ENCODE data around the gene PPFIBP1.

DNA sequence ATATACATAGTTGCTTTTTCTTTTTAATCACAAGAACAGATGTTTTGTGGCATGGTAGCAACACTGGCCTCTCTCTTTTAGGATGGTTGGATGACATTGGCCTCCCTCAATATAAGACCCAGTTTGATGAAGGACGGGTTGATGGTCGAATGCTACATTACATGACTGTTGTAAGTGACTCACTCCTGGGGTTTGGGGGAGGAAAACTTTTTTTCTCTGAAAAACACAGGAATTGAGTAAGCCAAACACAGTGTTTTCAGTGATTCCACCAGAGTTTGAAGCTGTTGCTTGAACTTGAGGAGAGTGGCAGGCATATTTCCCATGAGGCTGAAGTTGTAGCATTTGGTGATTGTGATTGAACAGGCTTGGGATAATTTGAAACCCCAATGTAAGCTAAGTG is 158.5 kb downstream of the PPFIBP1 start:
- no peak for TF ChIP-seq EZH2 (IDR thresholded peaks at IDR 0.05)
- TF ChIP-seq POLR2AphosphoS5 (IDR thresholded peaks at IDR 0.05; ENCODE audit: borderline replicate concordance, low read depth, low read length), result no peak

Data from SK-N-MC (cell line).